HepG2 (cell line): Measurements from ENCODE around the gene MBLAC1. TPM values are rescaled to one million over a fixed set of nuclear protein-coding genes. Genes with fewer than 3 reads are reported as not detected.

Experiments
- DPF2 ChIP-seq: sonication (generic); formaldehyde crosslinking; IDR thresholded peaks from 2 replicates; pipeline ENCODE4 v1.4.0; 2020; ENCODE audit warnings: mild to moderate bottlenecking, low read depth, missing genetic modification reagents, borderline replicate concordance
- RARG ChIP-seq: sonication (generic); formaldehyde crosslinking; IDR thresholded peaks from 2 replicates; pipeline ENCODE4 v1.4.0; 2020; ENCODE audit warnings: low read depth, mild to moderate bottlenecking, missing genetic modification reagents
- SKI ChIP-seq: fragments of 450-650 bp; IDR thresholded peaks from one replicate; pipeline ENCODE4 v1.6.1; 2018; ENCODE audit warnings: mild to moderate bottlenecking; ENCODE audit not compliant: partially characterized antibody
- ZKSCAN8 ChIP-seq: IDR thresholded peaks from 2 replicates; pipeline ENCODE4 v1.6.1; 2016; ENCODE audit warnings: borderline replicate concordance, missing genetic modification reagents, missing compliant biosample characterization
- ZNF557 ChIP-seq: sonication (generic); formaldehyde crosslinking; IDR thresholded peaks from 2 replicates; pipeline ENCODE4 v1.4.0; 2020; ENCODE audit warnings: missing genetic modification reagents
- ZNF777 ChIP-seq: sonication (generic); formaldehyde crosslinking; IDR thresholded peaks from 2 replicates; pipeline ENCODE4 v1.4.0; 2020; ENCODE audit warnings: missing genetic modification reagents
- polyA plus RNA-seq, 8 experiments: library from polyadenylated mRNA; depleted of rRNA in 3 of 8; stranded (reverse) in 7 of 8; unstranded in 1 of 8; fragments of >200 nt; fragmentation: Illumina TruSeq in 4 of 8; extraction: Trizol in 4 of 8; gene quantifications; 2 replicates each; pipeline versions ENCODE4 v1.2.1 to v1.2.3, GENCODE V29; 2011 to 2016; ENCODE audit warnings: low read depth in 4 of 8, missing spikeins in 1 of 8, mixed read lengths in 1 of 8; ENCODE audit not compliant: insufficient read depth in 1 of 8
- total RNA-seq, 5 experiments: library from RNA; depleted of rRNA; stranded (reverse); fragments of >200 nt; fragmentation: Illumina TruSeq; extraction: Trizol; gene quantifications; 2 replicates each; pipeline ENCODE4 v1.2.3, GENCODE V29; 2016; ENCODE audit warnings: low read depth in 1 of 5
- TF ChIP-seq, protein P1 (sequence below): sonication (generic); formaldehyde crosslinking; conservative IDR thresholded peaks from 2 replicates; pipeline ENCODE4 v1.8.0; 2022; ENCODE audit warnings: mild to moderate bottlenecking, moderate library complexity, missing genetic modification reagents
- TF ChIP-seq, protein P2 (sequence below): sonication (generic); formaldehyde crosslinking; IDR thresholded peaks from 2 replicates; pipeline ENCODE4 v1.5.0; 2020; ENCODE audit warnings: mild to moderate bottlenecking, missing genetic modification reagents
- TF ChIP-seq, protein P3 (sequence below): IDR thresholded peaks from 2 replicates; pipeline ENCODE4 v1.4.0; 2020; ENCODE audit warnings: mild to moderate bottlenecking, missing genetic modification reagents
- TF ChIP-seq, protein P4 (sequence below): sonication (generic); formaldehyde crosslinking; IDR thresholded peaks from 2 replicates; pipeline ENCODE4 v1.4.0; 2020; ENCODE audit warnings: mild to moderate bottlenecking, missing genetic modification reagents
- TF ChIP-seq, protein P5 (sequence below): sonication (generic); formaldehyde crosslinking; IDR thresholded peaks from 2 replicates; pipeline ENCODE4 v1.8.0; 2022; ENCODE audit warnings: missing genetic modification reagents, mild to moderate bottlenecking, borderline replicate concordance
- TF ChIP-seq, protein P6 (sequence below): IDR thresholded peaks from 2 replicates; pipeline ENCODE4 v1.6.1; 2016
- TF ChIP-seq, protein P7 (sequence below): sonication (generic); formaldehyde crosslinking; IDR thresholded peaks from 2 replicates; pipeline ENCODE4 v1.5.0; 2020; ENCODE audit warnings: missing genetic modification reagents

MBLAC1 gene
- total and polyA plus RNA-seq, 2 of the 13 experiments (the other 11 are each of a cell fraction or from before 2014, with no cell fraction given): 0.79 to 2.1 TPM

DNA sequence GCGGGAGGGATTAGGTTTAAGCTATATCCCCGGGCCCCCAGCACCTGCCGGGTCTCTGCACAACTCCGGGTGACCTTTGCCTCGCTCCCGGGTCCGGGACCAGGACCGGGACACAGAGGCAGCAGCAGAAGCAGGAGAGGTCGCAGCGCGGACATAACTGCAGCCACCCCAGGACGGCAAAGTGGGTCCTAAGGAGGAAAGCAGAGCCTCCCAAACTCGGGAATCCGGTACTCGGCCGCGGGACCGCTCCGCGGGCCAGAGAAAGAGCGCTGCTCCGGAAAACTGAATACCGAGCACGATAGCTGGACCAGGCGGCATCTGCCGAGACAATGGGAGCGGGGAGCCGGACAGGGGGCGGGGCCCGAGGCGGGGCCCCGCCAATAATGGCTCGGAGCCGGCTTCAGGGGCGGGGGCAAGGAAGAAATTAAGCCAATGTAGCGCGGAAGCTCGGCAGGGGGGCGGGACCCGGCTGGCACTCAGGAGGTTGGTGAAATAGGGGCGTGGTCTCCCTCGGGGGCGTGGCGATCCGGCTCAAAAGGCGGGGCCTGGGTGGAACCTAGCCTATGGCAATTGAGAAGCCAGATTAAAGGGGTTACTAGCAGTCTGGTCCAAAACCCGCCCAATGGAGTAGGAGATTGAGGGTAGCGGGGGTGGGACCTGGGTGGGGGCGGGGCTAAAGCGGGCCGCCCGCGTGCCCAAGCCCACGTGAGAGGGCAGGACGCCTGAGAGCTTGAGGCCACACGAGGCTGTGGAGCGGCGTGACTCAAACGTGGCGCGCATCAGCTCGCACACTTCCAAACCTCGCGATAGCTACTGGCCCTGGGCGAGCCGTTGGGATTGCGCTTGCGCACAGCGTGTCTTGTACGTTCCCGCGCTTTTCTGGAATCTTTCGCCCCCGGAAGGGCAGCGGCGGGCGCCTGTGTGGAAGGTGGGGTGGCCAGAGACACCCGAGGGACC is 50.6 kb downstream of the MBLAC1 start, which contains the start of the genes GPC2 and STAG3 (continued):
- TF ChIP-seq, protein P1, sequence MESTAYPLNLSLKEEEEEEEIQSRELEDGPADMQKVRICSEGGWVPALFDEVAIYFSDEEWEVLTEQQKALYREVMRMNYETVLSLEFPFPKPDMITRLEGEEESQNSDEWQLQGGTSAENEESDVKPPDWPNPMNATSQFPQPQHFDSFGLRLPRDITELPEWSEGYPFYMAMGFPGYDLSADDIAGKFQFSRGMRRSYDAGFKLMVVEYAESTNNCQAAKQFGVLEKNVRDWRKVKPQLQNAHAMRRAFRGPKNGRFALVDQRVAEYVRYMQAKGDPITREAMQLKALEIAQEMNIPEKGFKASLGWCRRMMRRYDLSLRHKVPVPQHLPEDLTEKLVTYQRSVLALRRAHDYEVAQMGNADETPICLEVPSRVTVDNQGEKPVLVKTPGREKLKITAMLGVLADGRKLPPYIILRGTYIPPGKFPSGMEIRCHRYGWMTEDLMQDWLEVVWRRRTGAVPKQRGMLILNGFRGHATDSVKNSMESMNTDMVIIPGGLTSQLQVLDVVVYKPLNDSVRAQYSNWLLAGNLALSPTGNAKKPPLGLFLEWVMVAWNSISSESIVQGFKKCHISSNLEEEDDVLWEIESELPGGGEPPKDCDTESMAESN: 0 out of 2 replicates have a peak, but pooled peaks have one; percentile 57
- TF ChIP-seq ZKSCAN8 (CRISPR knock-in tag) (no peak), ZNF557 (CRISPR knock-in tag) (no peak), RARG (CRISPR knock-in tag) (no peak), DPF2 (CRISPR knock-in tag) (no peak), ZNF777 (CRISPR knock-in tag) (no peak), SKI (no peak)
- TF ChIP-seq, protein P2, sequence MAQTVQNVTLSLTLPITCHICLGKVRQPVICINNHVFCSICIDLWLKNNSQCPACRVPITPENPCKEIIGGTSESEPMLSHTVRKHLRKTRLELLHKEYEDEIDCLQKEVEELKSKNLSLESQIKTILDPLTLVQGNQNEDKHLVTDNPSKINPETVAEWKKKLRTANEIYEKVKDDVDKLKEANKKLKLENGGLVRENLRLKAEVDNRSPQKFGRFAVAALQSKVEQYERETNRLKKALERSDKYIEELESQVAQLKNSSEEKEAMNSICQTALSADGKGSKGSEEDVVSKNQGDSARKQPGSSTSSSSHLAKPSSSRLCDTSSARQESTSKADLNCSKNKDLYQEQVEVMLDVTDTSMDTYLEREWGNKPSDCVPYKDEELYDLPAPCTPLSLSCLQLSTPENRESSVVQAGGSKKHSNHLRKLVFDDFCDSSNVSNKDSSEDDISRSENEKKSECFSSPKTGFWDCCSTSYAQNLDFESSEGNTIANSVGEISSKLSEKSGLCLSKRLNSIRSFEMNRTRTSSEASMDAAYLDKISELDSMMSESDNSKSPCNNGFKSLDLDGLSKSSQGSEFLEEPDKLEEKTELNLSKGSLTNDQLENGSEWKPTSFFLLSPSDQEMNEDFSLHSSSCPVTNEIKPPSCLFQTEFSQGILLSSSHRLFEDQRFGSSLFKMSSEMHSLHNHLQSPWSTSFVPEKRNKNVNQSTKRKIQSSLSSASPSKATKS: no peak
- TF ChIP-seq, protein P3, sequence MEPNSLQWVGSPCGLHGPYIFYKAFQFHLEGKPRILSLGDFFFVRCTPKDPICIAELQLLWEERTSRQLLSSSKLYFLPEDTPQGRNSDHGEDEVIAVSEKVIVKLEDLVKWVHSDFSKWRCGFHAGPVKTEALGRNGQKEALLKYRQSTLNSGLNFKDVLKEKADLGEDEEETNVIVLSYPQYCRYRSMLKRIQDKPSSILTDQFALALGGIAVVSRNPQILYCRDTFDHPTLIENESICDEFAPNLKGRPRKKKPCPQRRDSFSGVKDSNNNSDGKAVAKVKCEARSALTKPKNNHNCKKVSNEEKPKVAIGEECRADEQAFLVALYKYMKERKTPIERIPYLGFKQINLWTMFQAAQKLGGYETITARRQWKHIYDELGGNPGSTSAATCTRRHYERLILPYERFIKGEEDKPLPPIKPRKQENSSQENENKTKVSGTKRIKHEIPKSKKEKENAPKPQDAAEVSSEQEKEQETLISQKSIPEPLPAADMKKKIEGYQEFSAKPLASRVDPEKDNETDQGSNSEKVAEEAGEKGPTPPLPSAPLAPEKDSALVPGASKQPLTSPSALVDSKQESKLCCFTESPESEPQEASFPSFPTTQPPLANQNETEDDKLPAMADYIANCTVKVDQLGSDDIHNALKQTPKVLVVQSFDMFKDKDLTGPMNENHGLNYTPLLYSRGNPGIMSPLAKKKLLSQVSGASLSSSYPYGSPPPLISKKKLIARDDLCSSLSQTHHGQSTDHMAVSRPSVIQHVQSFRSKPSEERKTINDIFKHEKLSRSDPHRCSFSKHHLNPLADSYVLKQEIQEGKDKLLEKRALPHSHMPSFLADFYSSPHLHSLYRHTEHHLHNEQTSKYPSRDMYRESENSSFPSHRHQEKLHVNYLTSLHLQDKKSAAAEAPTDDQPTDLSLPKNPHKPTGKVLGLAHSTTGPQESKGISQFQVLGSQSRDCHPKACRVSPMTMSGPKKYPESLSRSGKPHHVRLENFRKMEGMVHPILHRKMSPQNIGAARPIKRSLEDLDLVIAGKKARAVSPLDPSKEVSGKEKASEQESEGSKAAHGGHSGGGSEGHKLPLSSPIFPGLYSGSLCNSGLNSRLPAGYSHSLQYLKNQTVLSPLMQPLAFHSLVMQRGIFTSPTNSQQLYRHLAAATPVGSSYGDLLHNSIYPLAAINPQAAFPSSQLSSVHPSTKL (CRISPR knock-in tag): no peak
- TF ChIP-seq, protein P4, sequence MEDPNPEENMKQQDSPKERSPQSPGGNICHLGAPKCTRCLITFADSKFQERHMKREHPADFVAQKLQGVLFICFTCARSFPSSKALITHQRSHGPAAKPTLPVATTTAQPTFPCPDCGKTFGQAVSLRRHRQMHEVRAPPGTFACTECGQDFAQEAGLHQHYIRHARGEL (CRISPR knock-in tag): no peak
- TF ChIP-seq, protein P5, sequence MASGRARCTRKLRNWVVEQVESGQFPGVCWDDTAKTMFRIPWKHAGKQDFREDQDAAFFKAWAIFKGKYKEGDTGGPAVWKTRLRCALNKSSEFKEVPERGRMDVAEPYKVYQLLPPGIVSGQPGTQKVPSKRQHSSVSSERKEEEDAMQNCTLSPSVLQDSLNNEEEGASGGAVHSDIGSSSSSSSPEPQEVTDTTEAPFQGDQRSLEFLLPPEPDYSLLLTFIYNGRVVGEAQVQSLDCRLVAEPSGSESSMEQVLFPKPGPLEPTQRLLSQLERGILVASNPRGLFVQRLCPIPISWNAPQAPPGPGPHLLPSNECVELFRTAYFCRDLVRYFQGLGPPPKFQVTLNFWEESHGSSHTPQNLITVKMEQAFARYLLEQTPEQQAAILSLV (CRISPR knock-in tag): peak; percentile 47; the same call in 1 of the 2 replicates
- TF ChIP-seq, protein P6, sequence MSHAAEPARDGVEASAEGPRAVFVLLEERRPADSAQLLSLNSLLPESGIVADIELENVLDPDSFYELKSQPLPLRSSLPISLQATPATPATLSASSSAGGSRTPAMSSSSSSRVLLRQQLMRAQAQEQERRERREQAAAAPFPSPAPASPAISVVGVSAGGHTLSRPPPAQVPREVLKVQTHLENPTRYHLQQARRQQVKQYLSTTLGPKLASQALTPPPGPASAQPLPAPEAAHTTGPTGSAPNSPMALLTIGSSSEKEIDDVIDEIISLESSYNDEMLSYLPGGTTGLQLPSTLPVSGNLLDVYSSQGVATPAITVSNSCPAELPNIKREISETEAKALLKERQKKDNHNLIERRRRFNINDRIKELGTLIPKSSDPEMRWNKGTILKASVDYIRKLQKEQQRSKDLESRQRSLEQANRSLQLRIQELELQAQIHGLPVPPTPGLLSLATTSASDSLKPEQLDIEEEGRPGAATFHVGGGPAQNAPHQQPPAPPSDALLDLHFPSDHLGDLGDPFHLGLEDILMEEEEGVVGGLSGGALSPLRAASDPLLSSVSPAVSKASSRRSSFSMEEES (CRISPR knock-in tag): no peak
- TF ChIP-seq, protein P7, sequence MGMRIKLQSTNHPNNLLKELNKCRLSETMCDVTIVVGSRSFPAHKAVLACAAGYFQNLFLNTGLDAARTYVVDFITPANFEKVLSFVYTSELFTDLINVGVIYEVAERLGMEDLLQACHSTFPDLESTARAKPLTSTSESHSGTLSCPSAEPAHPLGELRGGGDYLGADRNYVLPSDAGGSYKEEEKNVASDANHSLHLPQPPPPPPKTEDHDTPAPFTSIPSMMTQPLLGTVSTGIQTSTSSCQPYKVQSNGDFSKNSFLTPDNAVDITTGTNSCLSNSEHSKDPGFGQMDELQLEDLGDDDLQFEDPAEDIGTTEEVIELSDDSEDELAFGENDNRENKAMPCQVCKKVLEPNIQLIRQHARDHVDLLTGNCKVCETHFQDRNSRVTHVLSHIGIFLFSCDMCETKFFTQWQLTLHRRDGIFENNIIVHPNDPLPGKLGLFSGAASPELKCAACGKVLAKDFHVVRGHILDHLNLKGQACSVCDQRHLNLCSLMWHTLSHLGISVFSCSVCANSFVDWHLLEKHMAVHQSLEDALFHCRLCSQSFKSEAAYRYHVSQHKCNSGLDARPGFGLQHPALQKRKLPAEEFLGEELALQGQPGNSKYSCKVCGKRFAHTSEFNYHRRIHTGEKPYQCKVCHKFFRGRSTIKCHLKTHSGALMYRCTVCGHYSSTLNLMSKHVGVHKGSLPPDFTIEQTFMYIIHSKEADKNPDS (CRISPR knock-in tag): no peak
